ENCODE results near the gene WDHD1.
"Not testable (repeated sequence)": the region's sequence is repeated elsewhere in the genome, so short reads cannot be mapped to it uniquely, and the experiment has no call there.

WDHD1 gene

GRCh38 chr14:54953609-54954008 lies 73.3 kb downstream of the WDHD1 start:
- DNase-seq (ENCODE audit: low read depth): not testable (repeated sequence)

DNA sequence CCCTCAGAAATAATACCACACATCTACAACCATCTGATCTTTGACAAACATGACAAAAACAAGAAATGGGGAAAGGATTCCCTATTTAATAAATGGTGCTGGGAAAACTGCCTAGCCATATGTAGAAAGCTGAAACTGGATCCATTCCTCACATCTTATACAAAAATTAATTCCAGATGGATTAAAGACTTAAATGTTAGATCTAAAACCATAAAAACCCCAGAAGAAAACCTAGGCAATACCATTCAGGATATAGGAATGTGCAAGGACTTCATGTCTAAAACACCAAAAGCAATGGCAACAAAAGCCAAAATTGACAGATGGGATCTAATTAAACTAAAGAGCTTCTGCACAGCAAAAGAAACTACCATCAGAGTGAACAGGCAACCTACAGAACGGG lies 74.1 kb downstream of the WDHD1 start:
- DNase-seq (ENCODE audit: low read depth): not testable (repeated sequence)

DNA sequence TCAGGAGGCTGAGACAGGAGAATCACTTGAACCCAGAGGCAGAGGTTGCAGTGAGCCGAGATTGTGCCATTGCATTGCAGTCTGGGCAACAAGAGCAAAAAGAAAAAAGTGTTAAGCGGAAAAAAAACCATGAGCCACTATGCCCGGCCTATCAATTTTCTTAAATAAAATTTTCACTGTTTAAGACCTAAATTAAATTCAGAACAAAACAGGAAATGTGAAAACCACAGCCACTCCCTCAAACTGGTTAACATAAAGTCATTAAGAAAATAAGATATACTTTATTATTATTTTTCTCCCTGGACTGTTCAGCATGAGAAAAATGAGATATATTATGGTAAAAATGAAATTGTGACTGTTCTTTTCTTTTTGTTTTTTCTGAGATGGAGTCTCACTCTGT lies 79.7 kb downstream of the WDHD1 start:
- DNase-seq (ENCODE audit: low read depth): no peak

DNA sequence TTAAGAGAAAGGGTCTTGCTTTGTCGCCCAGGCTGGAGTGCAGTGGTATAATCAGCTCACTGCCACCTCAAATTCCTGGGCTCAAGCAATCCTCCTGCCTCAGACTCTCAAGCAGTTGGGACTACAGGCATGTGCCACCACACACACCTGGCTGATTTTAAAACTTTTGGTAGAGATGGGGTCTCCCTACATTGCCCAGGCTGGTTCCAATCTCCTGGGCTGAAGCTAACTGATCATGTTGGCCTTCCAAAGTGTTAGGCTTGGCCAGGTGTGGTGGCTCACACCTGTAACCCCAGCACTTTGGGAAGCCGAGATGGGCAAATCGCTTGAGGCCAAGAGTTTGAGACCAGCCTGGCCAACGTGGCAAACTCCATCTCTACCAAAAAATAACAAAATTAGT lies 80.4 kb downstream of the WDHD1 start:
- no peak for DNase-seq (ENCODE audit: low read depth)

- no peak for DNase-seq (ENCODE audit: low read depth)
Measured at GRCh38 chr14:54944737-54945391, 82.0 kb downstream of the WDHD1 start.

DNA sequence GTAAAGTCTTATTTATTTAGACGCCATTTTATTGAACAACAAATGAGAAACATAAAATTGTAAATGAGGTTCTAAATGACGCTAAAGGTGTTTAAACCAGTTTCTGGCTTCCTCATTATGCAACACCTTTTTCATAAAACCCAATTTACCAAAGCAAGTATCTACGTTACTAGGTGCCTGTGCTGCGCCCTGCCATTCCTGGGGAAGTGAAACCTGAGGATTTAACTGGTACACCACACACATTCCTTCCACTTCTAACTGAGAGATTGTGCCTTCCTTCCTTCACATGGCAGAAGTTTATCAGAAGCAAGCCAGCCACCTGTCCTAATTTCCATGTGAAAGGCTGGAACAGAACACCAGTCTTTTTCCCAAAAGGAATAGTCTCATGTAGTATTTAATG lies 84.0 kb downstream of the WDHD1 start:
- no peak for DNase-seq (ENCODE audit: low read depth)

GRCh38 chr14:54936816-54937215 lies 90.1 kb downstream of the WDHD1 start:
- no peak for DNase-seq (ENCODE audit: low read depth)

- DNase-seq (ENCODE audit: low read depth): no peak
Measured at GRCh38 chr14:54935958-54936357, 90.9 kb downstream of the WDHD1 start.

DNA sequence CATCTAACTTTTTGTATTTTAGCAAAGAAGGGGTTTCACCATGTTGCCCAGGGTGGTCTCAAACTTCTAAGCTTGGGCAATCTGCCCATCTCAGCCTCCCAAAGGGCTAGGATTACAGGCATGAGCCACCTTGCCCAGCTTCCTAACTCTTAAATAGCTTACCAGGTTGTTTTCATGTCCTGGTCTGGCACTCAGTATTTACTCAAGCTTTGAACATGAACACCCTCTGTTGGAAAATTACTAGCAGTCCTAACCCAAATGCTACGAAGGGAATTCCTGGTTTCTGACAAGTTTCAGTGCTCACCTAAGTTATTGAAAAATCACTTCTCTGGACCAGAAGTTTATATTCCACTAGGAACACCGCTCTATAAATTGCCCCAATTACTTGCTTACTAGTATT lies 91.8 kb downstream of the WDHD1 start:
- DNase-seq (ENCODE audit: low read depth): no peak

GRCh38 chr14:54933006-54933405 lies 93.9 kb downstream of the WDHD1 start:
- DNase-seq (ENCODE audit: low read depth): no peak

- DNase-seq (ENCODE audit: low read depth): no peak
Measured at GRCh38 chr14:54931598-54932340, 95.1 kb downstream of the WDHD1 start.

- no peak for DNase-seq (ENCODE audit: low read depth)
Measured at GRCh38 chr14:54931101-54931500, 95.8 kb downstream of the WDHD1 start.

- DNase-seq (ENCODE audit: low read depth): no peak
Measured at GRCh38 chr14:54929556-54929955, 97.3 kb downstream of the WDHD1 start.

DNA sequence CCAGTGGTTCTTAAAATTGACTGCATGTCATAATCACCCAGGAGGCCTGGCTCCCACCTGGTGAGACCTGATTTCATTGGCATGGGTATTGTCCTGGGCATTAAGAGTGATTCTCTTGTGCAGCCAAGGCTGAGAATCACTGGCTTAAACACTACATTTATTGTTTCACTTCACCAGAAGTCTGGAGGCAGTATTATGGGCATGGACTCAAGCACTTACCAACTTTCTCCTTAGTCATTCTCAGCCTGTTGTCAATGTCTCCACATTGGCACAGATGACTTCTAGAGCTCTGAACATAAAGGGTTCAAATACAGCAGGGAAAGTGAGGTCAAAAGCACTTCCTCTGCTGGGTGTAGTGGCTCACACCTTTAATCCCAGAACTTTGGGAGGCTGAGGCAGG lies 98.7 kb downstream of the WDHD1 start:
- DNase-seq (ENCODE audit: low read depth): no peak

DNA sequence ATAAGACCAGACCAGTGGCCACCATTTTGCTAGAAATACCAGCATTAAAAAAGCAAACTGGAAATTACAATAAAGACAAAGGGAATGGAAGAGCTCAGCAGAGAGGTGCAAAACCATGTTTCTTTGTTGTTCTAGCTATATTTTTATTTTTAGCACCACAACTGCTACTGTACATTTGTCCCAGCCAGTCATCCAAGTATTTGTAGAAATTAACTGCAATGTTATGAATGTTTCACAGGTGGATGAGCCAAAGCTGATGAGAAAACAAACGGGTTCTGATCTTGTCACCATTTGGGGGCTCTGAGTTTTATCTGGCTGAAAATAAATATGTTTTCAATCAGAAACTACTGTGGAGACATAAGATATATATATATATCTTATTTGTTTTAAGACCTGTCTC lies 99.3 kb downstream of the WDHD1 start:
- no peak for DNase-seq (ENCODE audit: low read depth)

GRCh38 chr14:54926570-54926969 lies 100.3 kb downstream of the WDHD1 start:
- DNase-seq (ENCODE audit: low read depth): not testable (repeated sequence)

DNA sequence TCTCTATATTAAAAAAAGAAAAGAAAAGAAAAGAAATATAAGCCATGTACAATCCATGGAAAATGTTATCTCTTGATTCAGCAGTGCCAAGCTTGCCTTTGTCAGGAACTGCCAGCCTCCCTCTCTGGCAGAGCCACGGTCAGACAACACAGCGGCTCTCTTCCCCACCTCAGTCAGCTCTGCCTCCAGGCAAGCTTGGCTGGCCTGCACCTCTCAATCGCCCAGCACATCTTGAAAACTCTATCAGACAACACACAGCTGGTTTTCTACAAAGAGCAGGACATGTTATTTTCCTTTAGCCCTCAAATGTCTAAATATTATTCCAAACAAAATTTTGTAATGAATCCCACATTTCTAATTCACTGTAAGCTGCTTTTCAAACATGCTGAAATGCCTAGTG lies 104.3 kb downstream of the WDHD1 start:
- DNase-seq (ENCODE audit: low read depth): no peak

- no peak for DNase-seq (ENCODE audit: low read depth)
Measured at GRCh38 chr14:54920052-54920451, 106.8 kb downstream of the WDHD1 start.

DNA sequence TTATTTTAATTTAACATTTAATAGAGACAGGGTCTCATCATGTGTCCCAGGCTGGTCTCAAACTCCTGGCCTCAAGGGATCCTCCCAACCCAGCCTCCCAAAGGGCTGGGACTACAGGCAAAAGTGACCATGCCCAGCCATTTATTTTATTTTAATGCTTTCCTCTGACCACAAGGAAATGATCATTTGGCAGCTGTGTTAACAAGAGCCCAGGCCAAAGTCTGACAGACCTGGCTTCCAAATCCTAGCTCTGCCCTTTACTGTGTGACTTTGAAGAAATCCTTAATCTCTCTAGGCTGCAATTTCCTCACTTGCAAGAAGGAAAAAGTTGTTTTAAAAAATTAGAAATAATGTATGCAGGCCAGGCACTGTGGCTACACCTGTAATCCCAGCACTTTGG lies 107.6 kb downstream of the WDHD1 start:
- no peak for DNase-seq (ENCODE audit: low read depth)

GRCh38 chr14:54918427-54918826 lies 108.5 kb downstream of the WDHD1 start:
- no peak for DNase-seq (ENCODE audit: low read depth)

GRCh38 chr14:54916101-54916500 lies 110.8 kb downstream of the WDHD1 start:
- no peak for DNase-seq (ENCODE audit: low read depth)

GRCh38 chr14:54909817-54910558 lies 116.9 kb downstream of the WDHD1 start:
- DNase-seq (ENCODE audit: low read depth): no peak

- not testable (repeated sequence) for DNase-seq (ENCODE audit: low read depth)
Measured at GRCh38 chr14:54908973-54909372, 117.9 kb downstream of the WDHD1 start.

Data from stimulated activated CD8-positive, alpha-beta memory T cell treated with anti-CD3 and anti-CD28 coated beads, Interleukin-7, amount 100 ng/mL, for 24 hours (primary cell).